RPMI7951 (cell line): ENCODE data around the gene GPD1L. TPM values are rescaled to one million over a fixed set of nuclear protein-coding genes. Genes with fewer than 3 reads are reported as not detected.

Experiments
- DNase-seq: peaks from one replicate; pipeline ENCODE4 v3.0.0-alpha.2; 2012; ENCODE audit warnings: low read depth
- total RNA-seq: library from RNA; depleted of rRNA; stranded (reverse); fragments of >200 nt; shearing (Covaris generic); gene quantifications from 2 replicates; pipeline ENCODE4 v1.2.3, GENCODE V29; 2014

GPD1L gene
- total RNA-seq, 1 experiment from 2014 or later: 12.7 TPM

- DNase-seq: no peak
Observed at GRCh38 chr3:32136703-32137102, 30.3 kb downstream of the GPD1L start.

GRCh38 chr3:32137870-32138269 is 31.4 kb downstream of the GPD1L start:
- no peak for DNase-seq

GRCh38 chr3:32138545-32139104 is 32.2 kb downstream of the GPD1L start:
- DNase-seq: no peak

GRCh38 chr3:32140943-32141342 is 34.5 kb downstream of the GPD1L start:
- DNase-seq: no peak

DNA sequence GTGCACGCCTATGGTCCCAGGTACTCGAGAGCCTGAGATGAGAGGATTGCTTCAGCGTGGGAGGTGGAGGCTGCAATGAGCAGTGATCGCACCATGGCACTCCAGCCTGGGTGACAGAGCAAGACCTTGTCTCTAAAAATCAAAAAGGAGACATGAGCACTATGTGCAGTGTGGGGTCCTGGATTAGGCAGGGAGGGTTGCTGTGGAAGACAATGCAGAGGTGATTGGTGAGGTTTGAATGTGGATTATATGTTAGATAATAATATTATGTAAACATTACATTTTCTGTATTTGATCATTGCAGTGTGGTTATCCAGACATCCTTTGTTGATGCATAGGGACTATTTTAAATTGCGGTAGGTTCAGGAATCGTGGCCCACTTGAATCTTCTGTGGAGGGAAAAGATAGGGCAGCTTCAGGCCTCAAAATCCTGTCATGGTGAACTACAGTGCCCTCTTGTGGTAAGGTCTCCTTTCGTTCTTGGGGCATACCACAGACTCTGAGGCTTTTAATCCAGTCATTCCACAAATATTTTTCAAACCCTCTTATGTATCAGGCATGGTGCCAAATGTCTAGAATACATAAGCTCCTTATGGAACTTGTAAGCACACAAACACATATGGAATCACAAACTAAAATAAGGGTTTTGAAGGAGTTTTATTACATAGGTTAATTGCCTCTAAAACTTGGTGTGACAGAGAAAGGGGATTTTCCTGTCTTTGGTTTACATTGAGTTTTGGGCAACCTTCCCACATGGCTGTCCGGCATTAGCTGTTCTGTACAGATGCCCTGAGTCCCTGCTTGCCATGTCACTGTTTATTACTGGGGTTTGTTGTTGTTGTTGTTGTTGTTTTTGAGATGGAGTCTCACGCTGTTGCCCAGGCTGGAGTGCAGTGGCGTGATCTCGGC is 37.7 kb downstream of the GPD1L start:
- DNase-seq: peak; percentile 83

DNA sequence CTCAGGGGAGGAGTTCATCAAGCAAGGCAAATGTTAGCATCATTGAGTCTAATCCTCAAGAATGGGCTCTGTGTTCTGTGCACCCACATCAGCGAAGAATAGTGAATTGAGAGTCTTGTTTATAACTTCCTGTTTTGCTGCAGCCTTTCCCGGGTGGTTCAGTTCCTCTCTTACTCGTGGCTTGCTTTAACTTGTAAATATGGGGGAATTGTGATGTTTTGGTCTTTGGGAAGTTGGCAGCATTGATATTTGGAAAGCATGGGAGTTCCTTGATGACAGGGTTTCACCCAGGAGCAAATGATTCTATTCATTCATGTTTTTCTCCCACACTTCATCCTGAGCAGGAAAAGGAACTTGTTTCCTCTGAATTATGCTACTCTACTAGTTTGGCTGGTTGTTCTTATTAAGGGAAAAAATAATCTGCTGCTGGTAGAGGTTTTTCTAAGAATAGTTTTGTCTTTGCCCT is 40.4 kb downstream of the GPD1L start:
- peak; percentile 39 for DNase-seq

- DNase-seq: no peak
Observed at GRCh38 chr3:32147509-32147908, 41.1 kb downstream of the GPD1L start.

GRCh38 chr3:32147933-32148332 is 41.5 kb downstream of the GPD1L start:
- no peak for DNase-seq

DNA sequence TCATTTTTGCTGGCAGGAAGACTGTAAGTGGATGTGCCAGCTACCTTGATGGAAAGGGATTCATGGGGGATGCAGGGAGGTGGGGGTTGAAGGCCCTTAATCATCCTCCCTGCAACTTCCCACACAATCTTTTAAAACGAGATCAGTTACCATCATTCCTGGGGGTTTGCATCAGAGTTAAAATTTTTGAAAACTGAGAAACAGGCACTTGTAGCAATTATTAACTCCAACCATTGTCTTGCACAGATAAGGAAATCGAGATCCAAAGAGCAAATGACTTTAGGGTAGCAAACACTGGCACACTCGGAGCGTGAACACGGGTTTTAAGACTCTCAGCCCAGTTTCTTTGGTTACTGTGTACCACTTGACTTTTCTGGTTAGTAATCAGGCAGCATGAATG is 41.9 kb downstream of the GPD1L start:
- no peak for DNase-seq

- DNase-seq: no peak
Observed at GRCh38 chr3:32153414-32154204, 47.2 kb downstream of the GPD1L start.

DNA sequence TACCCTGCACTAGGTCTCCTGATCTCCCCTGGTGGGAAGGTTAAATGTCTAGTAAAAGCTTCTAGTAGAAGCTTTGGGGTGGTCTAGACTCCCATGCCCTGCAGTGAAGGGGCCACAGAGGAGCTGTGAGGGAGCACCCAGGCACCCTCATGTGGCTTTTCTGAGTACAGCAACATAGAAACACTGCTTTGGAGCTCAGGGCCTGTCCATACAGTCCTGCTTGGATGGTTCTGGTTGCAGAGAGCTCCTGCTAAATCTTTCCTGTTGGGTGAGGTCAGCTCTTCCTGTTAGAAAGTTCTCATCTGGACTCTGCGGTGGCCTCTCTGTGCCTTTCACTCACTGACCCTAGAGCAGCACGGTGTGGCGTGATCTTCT is 47.8 kb downstream of the GPD1L start:
- DNase-seq: no peak

DNA sequence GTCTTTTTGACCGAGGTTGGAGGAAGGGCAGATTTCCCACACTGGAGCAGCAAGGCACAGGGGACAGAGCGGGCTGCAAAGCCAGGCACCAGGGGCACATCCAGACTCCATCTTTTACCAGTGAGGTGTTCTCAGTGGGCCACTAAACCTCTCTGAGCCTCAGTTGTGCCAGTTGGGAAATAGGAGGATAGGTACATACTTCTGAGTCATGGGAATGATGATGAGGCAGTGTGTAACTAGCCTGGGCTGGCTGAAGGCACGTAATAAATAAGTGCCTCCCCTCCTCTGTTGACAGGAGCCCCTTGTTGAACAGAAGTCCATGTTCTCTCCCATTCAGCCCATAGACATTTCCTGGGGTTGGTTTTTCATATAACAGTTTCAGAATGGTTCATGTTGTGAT is 48.7 kb downstream of the GPD1L start:
- no peak for DNase-seq

- DNase-seq: no peak
Observed at GRCh38 chr3:32157600-32158264, 51.3 kb downstream of the GPD1L start.

GRCh38 chr3:32160706-32161214 is 54.3 kb downstream of the GPD1L start:
- DNase-seq: no peak

DNA sequence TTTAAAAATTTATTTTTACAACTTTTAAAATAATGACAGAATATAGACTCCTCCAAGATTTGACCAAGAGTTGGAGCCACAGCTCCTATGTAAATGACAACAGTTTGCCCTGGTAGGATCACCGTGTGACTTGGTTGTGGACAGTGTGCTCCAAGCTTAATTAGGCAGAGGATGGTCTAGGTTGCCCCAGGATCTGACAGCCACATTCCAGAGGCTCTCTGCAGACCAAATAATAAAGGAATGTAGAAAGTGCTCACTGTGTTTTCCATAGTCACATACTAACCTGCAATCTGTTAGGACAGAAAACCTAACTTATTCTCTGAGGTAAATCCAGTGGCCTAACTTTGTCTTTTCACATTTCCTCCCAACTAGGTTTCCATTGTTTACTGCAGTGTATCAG is 59.0 kb downstream of the GPD1L start:
- no peak for DNase-seq

- no peak for DNase-seq
Observed at GRCh38 chr3:32166654-32167053, 60.2 kb downstream of the GPD1L start.

DNA sequence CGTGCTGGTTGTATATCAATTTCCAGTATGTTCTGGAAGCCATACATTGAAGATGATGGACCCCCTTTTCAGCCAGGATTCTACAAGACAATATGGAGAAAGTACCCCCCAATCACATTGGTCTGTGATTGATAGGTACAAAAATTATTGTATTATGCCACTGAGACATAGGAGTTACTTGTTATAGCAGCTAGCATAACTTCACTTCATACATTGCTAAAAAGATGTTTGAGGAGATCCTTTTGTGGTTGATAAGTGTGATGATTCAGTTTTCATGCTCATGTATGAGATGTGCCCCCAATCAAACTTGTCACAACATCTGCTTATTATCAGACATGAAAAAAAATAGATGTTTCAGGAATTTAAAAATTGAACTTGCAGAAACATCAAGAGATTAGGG is 66.0 kb downstream of the GPD1L start:
- DNase-seq: no peak

DNA sequence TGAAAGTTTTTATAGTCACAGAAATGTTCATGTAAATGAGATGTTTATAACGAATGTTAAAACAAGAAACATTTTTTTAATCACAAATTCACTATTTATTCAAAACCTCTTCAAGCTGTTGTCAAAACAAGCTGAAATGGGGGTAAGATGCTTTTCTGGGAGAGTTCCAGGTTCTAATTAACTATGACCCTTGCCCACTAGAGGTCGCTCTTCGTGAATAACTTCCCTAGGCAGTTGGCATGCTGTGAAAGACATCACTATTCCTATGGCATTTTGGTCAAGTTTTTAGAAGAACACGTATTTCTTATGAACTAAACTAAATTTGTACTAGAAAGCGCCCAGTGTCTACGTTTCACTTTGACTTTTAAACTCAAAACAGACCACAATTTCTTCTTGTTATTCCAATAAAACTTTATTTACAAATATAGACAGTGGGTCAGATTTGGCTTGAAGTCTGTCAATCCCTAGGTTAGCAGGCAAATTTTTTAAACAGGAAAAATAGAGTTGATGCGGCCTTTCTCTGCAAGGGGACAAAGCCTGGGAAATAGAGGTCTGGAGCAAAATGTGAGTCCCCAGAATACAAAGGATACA is 69.3 kb downstream of the GPD1L start:
- DNase-seq: peak; percentile 62

DNA sequence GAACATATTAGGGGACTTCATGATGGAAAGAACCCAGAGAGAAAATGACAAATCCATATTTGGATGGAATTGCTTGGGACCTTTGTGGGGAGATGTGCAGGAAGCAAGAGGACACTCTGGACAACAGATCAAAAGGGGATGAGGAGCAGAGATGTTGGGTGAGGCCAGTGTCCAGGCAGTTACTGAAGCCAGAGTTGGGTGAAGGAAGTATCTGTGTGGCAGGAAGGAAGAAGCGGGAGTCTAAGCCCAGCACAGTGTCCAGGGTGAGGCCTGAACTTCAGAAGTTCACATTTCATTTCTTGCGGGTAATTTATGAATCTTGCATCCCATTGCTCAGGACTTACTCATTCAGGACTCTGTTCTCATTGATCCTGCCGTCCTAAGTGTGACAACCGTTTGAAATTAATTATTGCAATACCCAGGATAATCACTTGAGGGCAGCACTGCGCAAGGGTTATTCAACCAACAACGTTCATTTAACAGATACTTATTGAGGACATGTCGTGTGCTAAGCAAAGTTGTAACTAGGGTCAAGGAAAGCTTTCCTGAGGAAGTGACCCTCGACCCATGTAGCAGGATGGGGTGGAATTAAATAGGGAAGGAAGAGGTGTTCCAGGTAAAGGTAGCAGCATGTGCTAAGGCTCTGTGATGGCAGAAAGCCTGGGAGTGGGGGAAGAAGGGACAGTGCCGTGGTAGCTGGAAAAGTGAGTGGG is 70.7 kb downstream of the GPD1L start:
- DNase-seq: peak; percentile 47

DNA sequence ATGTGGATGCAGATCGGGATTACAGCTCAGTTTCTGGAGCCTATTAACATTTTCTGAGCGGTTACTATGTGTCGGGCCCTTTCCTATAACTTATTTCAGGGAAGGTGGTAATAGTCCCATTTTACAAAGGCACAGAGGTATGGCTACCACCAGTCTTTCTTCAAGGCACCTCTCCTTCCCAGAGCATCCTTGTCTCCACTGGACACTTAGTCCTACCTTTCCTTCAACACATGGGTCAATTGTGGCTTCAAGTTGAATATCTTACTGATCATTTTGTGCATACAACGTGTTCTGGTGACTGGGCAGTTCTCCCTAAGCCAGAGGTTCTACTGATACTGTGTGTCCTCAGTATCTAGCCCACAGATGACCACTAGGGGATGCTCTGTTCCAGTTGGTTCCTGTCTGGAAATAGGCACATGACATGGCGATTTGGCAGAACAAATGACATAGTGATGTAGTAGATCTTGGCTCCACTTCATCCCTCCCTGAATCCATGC is 71.3 kb downstream of the GPD1L start:
- DNase-seq: peak; percentile 74
